Esophagus mucosa (tissue), 1 donor: ENCODE results near the gene CNIH3. TPM values are rescaled to one million over a fixed set of nuclear protein-coding genes. Genes with fewer than 3 reads are reported as not detected.
"Not testable (repeated sequence)": the region's sequence is repeated elsewhere in the genome, so short reads cannot be mapped to it uniquely, and the experiment has no call there.

Experiments used
- ATAC-seq: fragments of 200-7000 bp; cut with Tn5 transposase; one replicate; pipeline ENCODE4 v1.9.1; 2020
- total RNA-seq: library from RNA; stranded (reverse); gene quantifications from one replicate; pipeline ENCODE4 v1.2.4, GENCODE V29; 2023
- donor health status: DM: yes; HTN: yes; CAD: no.

The CNIH3 gene
- total RNA-seq, 1 donor from 2014 or later = 2.1 TPM

GRCh38 chr1:224691148-224691925 lies 75.2 kb downstream of the CNIH3 start:
- ATAC-seq = no peak

- ATAC-seq = no peak
Measured at GRCh38 chr1:224694969-224695368, 78.9 kb downstream of the CNIH3 start.

GRCh38 chr1:224696021-224696420 lies 79.9 kb downstream of the CNIH3 start:
- no peak for ATAC-seq

GRCh38 chr1:224696891-224697765 lies 81.0 kb downstream of the CNIH3 start:
- no peak for ATAC-seq

GRCh38 chr1:224698015-224698451 lies 81.9 kb downstream of the CNIH3 start:
- no peak for ATAC-seq

- ATAC-seq = no peak
Measured at GRCh38 chr1:224700918-224701531, 84.9 kb downstream of the CNIH3 start.

GRCh38 chr1:224703702-224704101 lies 87.6 kb downstream of the CNIH3 start:
- no peak for ATAC-seq

GRCh38 chr1:224704107-224704735 lies 88.1 kb downstream of the CNIH3 start:
- no peak for ATAC-seq

- no peak for ATAC-seq
Measured at GRCh38 chr1:224705578-224705977, 89.5 kb downstream of the CNIH3 start.

GRCh38 chr1:224707843-224708725 lies 92.0 kb downstream of the CNIH3 start:
- peak; percentile 53 for ATAC-seq

GRCh38 chr1:224710196-224710595 lies 94.1 kb downstream of the CNIH3 start:
- ATAC-seq = no peak

GRCh38 chr1:224711231-224711756 lies 95.2 kb downstream of the CNIH3 start:
- not testable (repeated sequence) for ATAC-seq

GRCh38 chr1:224711876-224712275 lies 95.8 kb downstream of the CNIH3 start:
- no peak for ATAC-seq

GRCh38 chr1:224713228-224713627 lies 97.1 kb downstream of the CNIH3 start:
- ATAC-seq = no peak

GRCh38 chr1:224714553-224714952 lies 98.4 kb downstream of the CNIH3 start:
- ATAC-seq = no peak

- ATAC-seq = no peak
Measured at GRCh38 chr1:224718470-224719053, 102.4 kb downstream of the CNIH3 start.

GRCh38 chr1:224719716-224720115 lies 103.6 kb downstream of the CNIH3 start:
- ATAC-seq = no peak

GRCh38 chr1:224720216-224720615 lies 104.1 kb downstream of the CNIH3 start:
- ATAC-seq = no peak

GRCh38 chr1:224721000-224721399 lies 104.9 kb downstream of the CNIH3 start:
- ATAC-seq = no peak

GRCh38 chr1:224722838-224723237 lies 106.7 kb downstream of the CNIH3 start:
- no peak for ATAC-seq

GRCh38 chr1:224724566-224724965 lies 108.4 kb downstream of the CNIH3 start:
- no peak for ATAC-seq
